PC-9 (cell line): Measurements from ENCODE around the gene SPATA25. TPM values are rescaled to one million over a fixed set of nuclear protein-coding genes. Genes with fewer than 3 reads are reported as not detected.

ENCODE experiments used
- BruUV-seq: library from RNA; stranded (reverse); fragments of 400-500 nt; replicated peaks from 2 replicates; lab custom pipeline; 2021; lab: Mats Ljungman, UMichigan
- CTCF ChIA-PET: fragments of 300-600 bp; sonication (Branson Sonifier 250); formaldehyde crosslinking; loops from one replicate; lab custom pipeline; 2022; ENCODE audit warnings: antibody characterized with exemption; lab: Charles Lee
- POLR2A ChIA-PET: fragments of 300-600 bp; sonication (Branson Sonifier 250); formaldehyde crosslinking; loops from one replicate; lab custom pipeline; 2022; ENCODE audit warnings: antibody characterized with exemption; ENCODE audit not compliant: unreplicated experiment; lab: Charles Lee
- DNase-seq, 2 experiments: peaks; one replicate each; pipeline versions ENCODE4 v3.0.0 to v3.0.0-alpha.2; 2015 to 2022; ENCODE audit warnings: mixed read lengths in 1 of 2
- H2AFZ ChIP-seq: fragments of 200-600 bp; sonication (generic); 2 replicates; pipeline ENCODE4 v1.8.1; 2017; ENCODE audit warnings: antibody characterized with exemption
- H3F3A ChIP-seq: fragments of 200-600 bp; sonication (generic); 2 replicates; pipeline ENCODE4 v1.8.1; 2017; ENCODE audit warnings: antibody characterized with exemption, mild to moderate bottlenecking, low read depth; ENCODE audit not compliant: insufficient read depth
- H3K27ac ChIP-seq: fragments of 200-600 bp; sonication (generic); 2 replicates; pipeline ENCODE4 v1.6.1; 2016; ENCODE audit warnings: mixed run types
- H3K27me3 ChIP-seq: fragments of 200-600 bp; sonication (generic); 2 replicates; pipeline ENCODE4 v1.6.1; 2016; ENCODE audit warnings: low read depth, mixed run types; ENCODE audit not compliant: insufficient read depth
- H3K36me3 ChIP-seq: fragments of 200-600 bp; sonication (generic); 2 replicates; pipeline ENCODE4 v1.6.1; 2016; ENCODE audit warnings: low read depth, mixed run types
- H3K4me1 ChIP-seq: fragments of 200-600 bp; sonication (generic); replicated peaks from 2 replicates; pipeline ENCODE4 v1.6.1; 2016; ENCODE audit warnings: mixed run types; ENCODE audit not compliant: insufficient read depth
- H3K4me2 ChIP-seq: fragments of 200-600 bp; sonication (generic); 2 replicates; pipeline ENCODE4 v1.6.1; 2017; ENCODE audit warnings: mixed run types
- H3K4me3 ChIP-seq: fragments of 200-600 bp; sonication (generic); 2 replicates; pipeline ENCODE4 v1.6.1; 2016; ENCODE audit warnings: mixed run types
- H3K79me2 ChIP-seq: fragments of 200-600 bp; sonication (generic); 2 replicates; pipeline ENCODE4 v1.6.1; 2017; ENCODE audit warnings: low read depth, mixed run types
- H3K9me2 ChIP-seq: fragments of 200-600 bp; sonication (generic); 2 replicates; pipeline ENCODE4 v1.8.1; 2017; ENCODE audit warnings: mild to moderate bottlenecking; ENCODE audit not compliant: insufficient read depth
- H3K9me3 ChIP-seq: fragments of 200-600 bp; sonication (generic); 2 replicates; pipeline ENCODE4 v1.8.1; 2016; ENCODE audit warnings: low read depth; ENCODE audit not compliant: insufficient read depth
- H4K20me1 ChIP-seq: fragments of 200-600 bp; sonication (generic); 2 replicates; pipeline ENCODE4 v1.8.1; 2017; ENCODE audit not compliant: insufficient read depth
- CTCF ChIP-seq: fragments of 200-600 bp; sonication (generic); conservative IDR thresholded peaks from 2 replicates; pipeline ENCODE4 v1.6.1; 2017; ENCODE audit warnings: mixed run types, antibody characterized with exemption, mild to moderate bottlenecking, moderate library complexity
- EZH2 ChIP-seq: fragments of 200-600 bp; sonication (generic); IDR thresholded peaks from 2 replicates; pipeline ENCODE4 v1.8.0; 2017; ENCODE audit warnings: antibody characterized with exemption, low read depth
- intact Hi-C: fragments of 100-400 bp; cut with micrococcal nuclease; formaldehyde crosslinking; loops from one replicate; pipeline ENCODE4 v1.10.0; 2022; ENCODE audit not compliant: unreplicated experiment
- total RNA-seq: library from RNA; stranded (reverse); gene quantifications from 2 replicates; pipeline ENCODE4 v1.2.3, GENCODE V29; 2021

SPATA25 gene
- total RNA-seq, 1 experiment from 2014 or later = 5.2 TPM

- H3K79me2 ChIP-seq = peaks cover 5% of the 10 kb centered on the region; the same call in 1 of the 2 replicates
- H2AFZ ChIP-seq = no peak overlapping the region
- no peaks in the 10 kb centered on the region for H3K9me3 ChIP-seq
- no peak overlapping the region for H3K4me2 ChIP-seq
- DNase-seq = no peak
- intact Hi-C loops = no loop called here
- BruUV-seq = no TSS peak
- TF ChIP-seq CTCF (no peak), EZH2 (no peak)
- H3K36me3 ChIP-seq = peaks cover 22% of the 10 kb centered on the region
- no peaks in the 10 kb centered on the region for H3K9me2 ChIP-seq
- 0 out of 2 replicates have a peak, but pooled peaks cover 4% of the 10 kb centered on the region for H3K4me1 ChIP-seq
- H3K27me3 ChIP-seq = no peaks in the 10 kb centered on the region
- ChIA-PET CTCF (no interaction called here), POLR2A (interaction anchor here (0.6 kb wide), 2 partner anchors 12 to 38 kb away, joined by 3 to 12 read pairs; no protein-coding TSS in a partner anchor)
- peaks cover 41% of the 10 kb centered on the region for H3F3A ChIP-seq
- no peak overlapping the region for H3K27ac ChIP-seq
- no peaks in the 10 kb centered on the region for H4K20me1 ChIP-seq
- no peak overlapping the region for H3K4me3 ChIP-seq
Measured at GRCh38 chr20:45897289-45897688, 9.9 kb upstream of the SPATA25 start.

GRCh38 chr20:45896641-45897161 lies 9.3 kb upstream of the SPATA25 start:
- peaks cover 22% of the 10 kb centered on the region for H3K36me3 ChIP-seq
- CTCF ChIA-PET = no interaction called here

GRCh38 chr20:45894797-45895196 lies 7.4 kb upstream of the SPATA25 start:
- intact Hi-C loops = loop anchor here (1.0 to 5.0 kb wide), 2 partner anchors 40 to 77 kb away; partner anchors contain the start of gene PCIF1
- no peaks in the 10 kb centered on the region for H4K20me1 ChIP-seq
- H3K36me3 ChIP-seq = peaks cover 18% of the 10 kb centered on the region
- no TSS peak for BruUV-seq
- POLR2A ChIA-PET = no interaction called here
- DNase-seq = no peak
- H3K9me2 ChIP-seq = no peaks in the 10 kb centered on the region
- no peak overlapping the region for H3K4me3 ChIP-seq
- TF ChIP-seq EZH2 = no peak
- TF ChIP-seq CTCF = no peak
- CTCF ChIA-PET = no interaction called here
- H3K4me2 ChIP-seq = no peak overlapping the region
- H2AFZ ChIP-seq = no peak overlapping the region
- H3K4me1 ChIP-seq = peaks cover 14% of the 10 kb centered on the region; the same call in 1 of the 2 replicates
- peaks cover 13% of the 10 kb centered on the region for H3K79me2 ChIP-seq
- H3F3A ChIP-seq = peaks cover 31% of the 10 kb centered on the region; the same call in 1 of the 2 replicates
- no peaks in the 10 kb centered on the region for H3K9me3 ChIP-seq
- no peaks in the 10 kb centered on the region for H3K27me3 ChIP-seq
- H3K27ac ChIP-seq = no peak overlapping the region

More at GRCh38 chr20:45896641-45897161, 9.3 kb upstream of the SPATA25 start:
- Histone ChIP-seq H3K79me2 (peaks cover 5% of the 10 kb centered on the region; the same call in 1 of the 2 replicates), H3F3A (peaks cover 37% of the 10 kb centered on the region), H3K9me3 (no peaks in the 10 kb centered on the region), H3K4me3 (no peak overlapping the region), H3K9me2 (no peaks in the 10 kb centered on the region), H4K20me1 (no peaks in the 10 kb centered on the region), H3K27me3 (no peaks in the 10 kb centered on the region), H3K27ac (no peak overlapping the region), H3K4me1 (0 out of 2 replicates have a peak, but pooled peaks cover 4% of the 10 kb centered on the region), H3K4me2 (no peak overlapping the region), H2AFZ (no peak overlapping the region)
- no peak for DNase-seq
- TF ChIP-seq CTCF (no peak), EZH2 (no peak)
- POLR2A ChIA-PET = interaction anchor here (0.6 kb wide), 2 partner anchors 12 to 39 kb away, joined by 3 to 12 read pairs; no protein-coding TSS in a partner anchor
- intact Hi-C loops = no loop called here
- no TSS peak for BruUV-seq
